ENCODE data around the gene ZFAND3.

- no peak for TF ChIP-seq GATA2 (IDR thresholded peaks at IDR 0.05; ENCODE audit: low read depth, low read length)
- TF ChIP-seq GATA3 (IDR thresholded peaks at IDR 0.05; ENCODE audit: low read depth, low read length) = no peak
These were observed 323.9 kb downstream of the ZFAND3 start for GRCh38 chr6:38143191-38144150.
